DOHH2 (cell line): Measurements from ENCODE around the gene CCDC197.

Experiments
- EZH2phosphoT487 ChIP-seq: fragments of 200-600 bp; sonication (generic); IDR thresholded peaks from 2 replicates; pipeline ENCODE4 v1.6.1; 2017; ENCODE audit warnings: borderline replicate concordance, mild to moderate bottlenecking, antibody characterized with exemption, low read length, moderate library complexity, mixed read lengths
- TF ChIP-seq, protein P1 (sequence below): fragments of 200-600 bp; sonication (generic); IDR thresholded peaks from one replicate; pipeline ENCODE4 v1.5.1; 2014; ENCODE audit warnings: antibody characterized with exemption, mild to moderate bottlenecking, low read depth, low read length; ENCODE audit not compliant: poor library complexity, severe bottlenecking

- TF ChIP-seq, protein P1, sequence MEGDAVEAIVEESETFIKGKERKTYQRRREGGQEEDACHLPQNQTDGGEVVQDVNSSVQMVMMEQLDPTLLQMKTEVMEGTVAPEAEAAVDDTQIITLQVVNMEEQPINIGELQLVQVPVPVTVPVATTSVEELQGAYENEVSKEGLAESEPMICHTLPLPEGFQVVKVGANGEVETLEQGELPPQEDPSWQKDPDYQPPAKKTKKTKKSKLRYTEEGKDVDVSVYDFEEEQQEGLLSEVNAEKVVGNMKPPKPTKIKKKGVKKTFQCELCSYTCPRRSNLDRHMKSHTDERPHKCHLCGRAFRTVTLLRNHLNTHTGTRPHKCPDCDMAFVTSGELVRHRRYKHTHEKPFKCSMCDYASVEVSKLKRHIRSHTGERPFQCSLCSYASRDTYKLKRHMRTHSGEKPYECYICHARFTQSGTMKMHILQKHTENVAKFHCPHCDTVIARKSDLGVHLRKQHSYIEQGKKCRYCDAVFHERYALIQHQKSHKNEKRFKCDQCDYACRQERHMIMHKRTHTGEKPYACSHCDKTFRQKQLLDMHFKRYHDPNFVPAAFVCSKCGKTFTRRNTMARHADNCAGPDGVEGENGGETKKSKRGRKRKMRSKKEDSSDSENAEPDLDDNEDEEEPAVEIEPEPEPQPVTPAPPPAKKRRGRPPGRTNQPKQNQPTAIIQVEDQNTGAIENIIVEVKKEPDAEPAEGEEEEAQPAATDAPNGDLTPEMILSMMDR = no peak
- no peak for TF ChIP-seq EZH2phosphoT487
Measured at GRCh38 chr14:94052199-94052598, 55.1 kb downstream of the CCDC197 start.
